GM12801 (cell line): ENCODE measurements around the gene AKAP11.

Experiments used
- CTCF ChIP-seq: IDR thresholded peaks from one replicate; pipeline ENCODE4 v1.5.1; 2011; ENCODE audit warnings: control low read depth; ENCODE audit not compliant: insufficient read length; ENCODE audit errors: extremely low read depth

Gene AKAP11

GRCh38 chr13:42260903-42261654 is 10.9 kb upstream of the AKAP11 start:
- TF ChIP-seq CTCF, result no peak

DNA sequence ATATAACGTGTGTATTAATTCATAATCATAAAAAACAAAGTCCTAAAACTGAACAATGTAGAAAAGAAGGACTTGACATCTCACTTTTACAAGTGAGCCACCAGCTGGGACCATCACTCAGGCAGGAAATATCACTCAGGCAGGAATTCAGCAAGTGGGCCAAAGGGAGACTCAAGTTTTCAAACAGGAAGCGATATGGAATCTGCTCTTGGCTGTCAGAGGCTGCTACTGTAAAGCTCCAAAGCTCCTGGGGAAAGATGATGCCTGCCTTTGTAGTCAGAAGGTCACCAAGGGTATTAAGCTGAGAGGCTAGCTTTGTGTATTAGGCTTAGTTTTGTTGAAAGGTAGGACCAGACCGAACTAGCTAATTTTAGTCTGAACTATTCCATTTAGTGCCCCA is 5.5 kb upstream of the AKAP11 start:
- no peak for TF ChIP-seq CTCF

DNA sequence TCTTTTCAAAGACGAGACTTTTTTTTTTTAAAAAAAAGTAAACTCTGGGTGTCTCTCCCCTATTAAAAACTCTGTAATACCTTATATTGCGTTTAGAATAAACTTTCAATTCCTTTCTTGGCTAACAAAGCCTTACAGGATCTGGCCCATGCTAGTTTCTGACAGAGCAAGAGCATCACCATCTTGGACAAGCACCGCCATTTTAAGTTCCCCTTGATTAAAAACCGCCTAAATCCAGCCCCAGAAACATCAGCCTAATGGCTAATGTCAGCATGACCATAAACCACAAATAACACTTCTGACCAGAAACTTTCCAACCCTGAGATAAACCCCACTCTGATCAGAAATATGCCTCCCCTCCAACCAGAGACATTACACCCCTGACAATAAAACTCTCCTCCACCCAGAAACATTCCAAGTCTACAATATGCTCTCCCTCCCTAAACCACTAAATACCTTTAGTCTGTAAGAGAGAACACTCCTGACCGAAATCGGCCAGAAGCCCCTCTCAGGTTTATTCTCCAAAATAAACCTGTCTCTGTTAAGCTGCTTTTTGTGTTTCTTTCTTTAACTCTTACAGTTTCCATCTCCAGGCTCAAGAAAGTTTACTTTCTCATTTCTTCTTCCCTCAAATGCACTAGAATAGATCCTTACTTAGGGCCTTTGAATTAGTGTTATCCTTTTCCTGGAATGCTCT is 1.6 kb upstream of the AKAP11 start:
- TF ChIP-seq CTCF, result no peak

GRCh38 chr13:42270857-42271215 is 1.1 kb upstream of the AKAP11 start:
- no peak for TF ChIP-seq CTCF

DNA sequence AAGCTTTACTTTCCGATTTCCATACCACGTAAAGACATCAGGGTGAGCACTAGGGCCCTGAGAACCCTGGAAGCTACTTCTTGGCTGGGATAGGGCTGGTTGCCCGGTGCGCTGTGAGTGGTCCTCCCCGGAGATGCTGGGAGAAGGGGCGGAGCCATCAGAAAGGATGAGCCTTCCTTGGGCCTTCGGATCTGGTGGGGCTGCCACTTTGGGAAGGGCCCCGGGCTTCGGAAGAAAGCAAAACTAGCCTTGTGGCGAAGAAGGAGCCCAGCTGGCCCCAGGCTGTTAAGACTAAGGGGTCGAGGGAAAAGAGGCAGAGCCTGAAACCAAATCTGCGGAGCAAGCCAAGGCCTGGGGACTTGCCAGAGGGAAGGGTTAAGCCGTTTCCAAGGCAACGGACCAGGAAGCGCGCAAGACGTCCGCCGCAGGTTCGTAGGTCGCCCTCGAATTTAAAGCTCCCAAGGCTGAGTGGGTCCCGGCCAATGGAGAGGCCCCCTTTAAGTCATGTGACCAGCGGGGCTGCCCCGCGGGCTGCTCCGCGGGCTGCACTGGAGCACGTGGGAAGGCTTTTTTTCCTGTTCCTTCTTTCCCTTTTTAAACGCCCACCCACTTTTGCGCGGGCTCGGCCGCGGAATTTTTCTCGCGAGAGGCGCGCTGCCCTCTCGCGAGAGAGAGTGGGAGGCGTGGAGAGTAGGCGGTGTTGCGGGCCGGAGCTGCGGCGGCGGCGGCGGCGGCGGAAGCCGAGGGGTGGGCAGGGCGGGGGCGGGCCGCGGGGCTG is 426 bp upstream of the AKAP11 start:
- no peak for TF ChIP-seq CTCF

DNA sequence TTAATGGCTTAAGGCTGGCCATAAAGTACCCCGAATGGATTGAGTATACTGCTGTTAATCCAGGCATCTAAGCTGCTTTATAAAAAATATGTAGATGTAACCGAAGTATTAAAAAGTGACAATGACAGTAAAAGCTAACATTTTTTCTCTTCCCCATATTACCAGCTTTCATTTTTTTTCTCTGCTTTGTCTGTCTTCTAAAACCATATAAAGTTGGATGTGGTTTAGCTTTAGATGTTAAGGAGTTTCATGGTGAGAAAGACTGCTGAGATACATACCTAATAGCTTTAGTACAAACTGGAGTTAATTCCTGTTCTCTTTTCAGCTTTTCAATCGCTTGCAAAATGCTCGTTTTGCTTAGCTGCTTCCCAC is 838 bp downstream of the AKAP11 start:
- TF ChIP-seq CTCF, result no peak

- no peak for TF ChIP-seq CTCF
Measured at GRCh38 chr13:42274386-42275097, 2.6 kb downstream of the AKAP11 start.
